OCI-LY3 (cell line): ENCODE data around the gene ITGA2.

Source experiments
- CTCF ChIP-seq: fragments of 200-600, 300-600 bp; sonication (generic); IDR thresholded peaks from 2 replicates; pipeline ENCODE4 v1.5.1; 2014; ENCODE audit warnings: antibody characterized with exemption, low read length, low read depth
- EZH2phosphoT487 ChIP-seq: fragments of 200-600 bp; shearing (Covaris generic); IDR thresholded peaks from 2 replicates; pipeline ENCODE4 v1.6.1; 2018; ENCODE audit warnings: antibody characterized with exemption, mixed run types, low read depth

GRCh38 chr5:53001541-53001940, 12.4 kb downstream of the ITGA2 start:
- no peak for TF ChIP-seq EZH2phosphoT487
- TF ChIP-seq CTCF, result no peak
